Peyer's patch (tissue), 4 donors: ENCODE measurements around the gene AUTS2. TPM values are rescaled to one million over a fixed set of nuclear protein-coding genes. Genes with fewer than 3 reads are reported as not detected.

Experiments used
- DNase-seq, 3 donors: peaks; one replicate each; pipeline ENCODE4 v3.0.0-alpha.2; 2017 to 2019
- H3K27ac ChIP-seq, 4 donors: fragments of 200-600 bp; sonication (generic); one replicate each; pipeline ENCODE4 v1.5.1; 2016 to 2019
- H3K27me3 ChIP-seq, 2 donors: fragments of 200-600 bp; sonication (generic); one replicate each; pipeline ENCODE4 v1.5.1; 2019
- H3K36me3 ChIP-seq, 3 donors: fragments of 200-600 bp; sonication (generic); one replicate each; pipeline ENCODE4 v1.5.1; 2016 to 2019
- H3K4me1 ChIP-seq, 4 donors: fragments of 200-600 bp; sonication (generic); one replicate each; pipeline ENCODE4 v1.5.1; 2016 to 2019
- H3K4me3 ChIP-seq, 4 donors: fragments of 200-600 bp; sonication (generic); 1 replicate in 3 of 4; 2 replicates in 1 of 4; pipeline ENCODE4 v1.5.1; 2016 to 2019; ENCODE audit warnings: mild to moderate bottlenecking in 1 of 4
- H3K9me3 ChIP-seq, 4 donors: fragments of 200-600 bp; sonication (generic); one replicate each; pipeline ENCODE4 v1.5.1; 2016 to 2019; ENCODE audit warnings: mild to moderate bottlenecking in 1 of 4
- POLR2A ChIP-seq, 2 donors: fragments of 450-650 bp; IDR thresholded peaks; one replicate each; pipeline ENCODE4 v1.5.1; 2017; ENCODE audit warnings: antibody characterized with exemption in 2 of 2, mild to moderate bottlenecking in 2 of 2, moderate library complexity in 2 of 2
- total RNA-seq, 4 donors: library from RNA; depleted of rRNA; stranded (reverse); fragments of >200 nt; gene quantifications; one replicate each; pipeline ENCODE4 v1.1.0, GENCODE V29; 2016
- TF ChIP-seq, protein P1 (sequence below), 6 experiments: fragments of 450-650 bp in 4 of 6; fragments of 200-600 bp in 2 of 6; sonication (generic) in 1 of 6; IDR thresholded peaks; one replicate each; pipeline ENCODE4 v1.5.1; 2017 to 2019; ENCODE audit warnings: antibody characterized with exemption in 6 of 6, mild to moderate bottlenecking in 3 of 6, moderate library complexity in 1 of 6

AUTS2 gene
- total RNA-seq, 4 donors from 2014 or later, result 55.9 to 90.0 (median 72.6) TPM

DNA sequence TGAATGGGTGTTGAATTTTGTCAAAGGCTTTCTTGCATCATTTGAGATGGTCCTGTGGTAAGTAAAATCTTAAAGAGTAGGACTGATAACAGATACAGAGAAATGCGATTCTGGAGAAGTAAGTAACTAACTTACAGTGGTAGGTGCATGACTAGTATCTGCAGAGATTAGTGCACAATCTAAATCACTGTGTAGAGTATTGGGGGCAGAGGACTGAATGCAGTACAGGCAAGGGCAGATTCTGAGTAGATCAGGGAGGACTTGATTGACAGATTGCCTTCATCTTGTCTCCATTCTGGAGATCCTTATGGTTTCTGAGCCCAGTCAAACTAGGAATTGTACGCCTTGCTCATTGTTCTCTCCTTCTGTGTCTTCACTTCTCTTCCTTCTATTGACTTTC lies 736.0 kb downstream of the AUTS2 start:
- Histone ChIP-seq H3K27ac (no peak overlapping the region), H3K4me1 (no peaks in the 10 kb centered on the region), H3K27me3 (no peaks in the 10 kb centered on the region), H3K9me3 (no peaks in the 10 kb centered on the region), H3K4me3 (no peak overlapping the region), H3K36me3 (no peaks in the 10 kb centered on the region)
- no peak for DNase-seq
- TF ChIP-seq, protein P1, sequence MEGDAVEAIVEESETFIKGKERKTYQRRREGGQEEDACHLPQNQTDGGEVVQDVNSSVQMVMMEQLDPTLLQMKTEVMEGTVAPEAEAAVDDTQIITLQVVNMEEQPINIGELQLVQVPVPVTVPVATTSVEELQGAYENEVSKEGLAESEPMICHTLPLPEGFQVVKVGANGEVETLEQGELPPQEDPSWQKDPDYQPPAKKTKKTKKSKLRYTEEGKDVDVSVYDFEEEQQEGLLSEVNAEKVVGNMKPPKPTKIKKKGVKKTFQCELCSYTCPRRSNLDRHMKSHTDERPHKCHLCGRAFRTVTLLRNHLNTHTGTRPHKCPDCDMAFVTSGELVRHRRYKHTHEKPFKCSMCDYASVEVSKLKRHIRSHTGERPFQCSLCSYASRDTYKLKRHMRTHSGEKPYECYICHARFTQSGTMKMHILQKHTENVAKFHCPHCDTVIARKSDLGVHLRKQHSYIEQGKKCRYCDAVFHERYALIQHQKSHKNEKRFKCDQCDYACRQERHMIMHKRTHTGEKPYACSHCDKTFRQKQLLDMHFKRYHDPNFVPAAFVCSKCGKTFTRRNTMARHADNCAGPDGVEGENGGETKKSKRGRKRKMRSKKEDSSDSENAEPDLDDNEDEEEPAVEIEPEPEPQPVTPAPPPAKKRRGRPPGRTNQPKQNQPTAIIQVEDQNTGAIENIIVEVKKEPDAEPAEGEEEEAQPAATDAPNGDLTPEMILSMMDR (IDR thresholded peaks at IDR 0.05), result no peak
- TF ChIP-seq POLR2A (IDR thresholded peaks at IDR 0.05), result no peak

DNA sequence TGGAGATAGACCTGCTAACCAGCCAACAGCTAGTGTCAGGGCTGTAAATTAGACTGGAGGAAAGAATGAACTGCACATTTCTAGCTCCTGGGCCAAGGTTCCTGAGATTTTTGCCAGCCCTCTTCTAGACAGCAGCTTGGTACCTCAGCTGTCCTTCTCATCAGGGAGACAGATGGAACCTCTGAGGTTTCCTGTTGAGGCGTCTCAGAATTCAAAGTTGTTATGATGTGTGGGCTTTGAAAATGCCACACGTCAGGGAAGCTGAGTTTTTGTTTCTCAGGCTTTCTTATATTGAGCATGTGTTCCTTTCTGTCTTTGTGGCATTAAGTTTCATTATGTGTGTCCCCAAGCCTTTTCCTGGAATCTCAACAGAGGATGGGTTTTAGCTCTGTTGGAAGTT lies 736.6 kb downstream of the AUTS2 start:
- no peaks in the 10 kb centered on the region for H3K9me3 ChIP-seq
- no peaks in the 10 kb centered on the region for H3K36me3 ChIP-seq
- H3K27me3 ChIP-seq, result no peaks in the 10 kb centered on the region
- no peak overlapping the region for H3K27ac ChIP-seq
- H3K4me1 ChIP-seq, result no peaks in the 10 kb centered on the region
- no peak for DNase-seq
- no peak overlapping the region for H3K4me3 ChIP-seq
- TF ChIP-seq, protein P1 (IDR thresholded peaks at IDR 0.05), result no peak
- no peak for TF ChIP-seq POLR2A (IDR thresholded peaks at IDR 0.05)

DNA sequence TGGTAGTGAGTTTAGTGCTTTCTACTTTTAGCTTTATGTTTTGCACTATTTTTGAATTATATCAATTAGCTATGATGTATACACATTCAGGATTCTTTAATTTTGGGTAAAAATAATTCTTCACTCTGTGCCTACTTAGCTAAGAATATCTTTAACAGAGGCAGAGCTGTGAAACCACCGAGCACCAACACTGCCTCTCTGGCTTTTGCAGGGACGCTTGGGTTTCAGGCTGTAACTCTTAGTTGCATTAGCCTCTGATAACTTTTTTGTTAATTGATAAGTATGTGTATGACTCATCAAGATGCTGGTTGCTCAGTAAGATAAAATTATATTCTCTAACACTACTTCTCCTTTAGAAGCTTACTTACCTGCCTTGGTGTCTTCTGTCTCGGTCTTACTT lies 738.3 kb downstream of the AUTS2 start:
- H3K4me3 ChIP-seq, result no peak overlapping the region
- DNase-seq, result no peak
- H3K36me3 ChIP-seq, result no peaks in the 10 kb centered on the region
- no peak overlapping the region for H3K27ac ChIP-seq
- H3K9me3 ChIP-seq, result no peaks in the 10 kb centered on the region
- TF ChIP-seq, protein P1 (IDR thresholded peaks at IDR 0.05), result no peak
- no peak for TF ChIP-seq POLR2A (IDR thresholded peaks at IDR 0.05)
- H3K4me1 ChIP-seq, result no peaks in the 10 kb centered on the region
- no peaks in the 10 kb centered on the region for H3K27me3 ChIP-seq

DNA sequence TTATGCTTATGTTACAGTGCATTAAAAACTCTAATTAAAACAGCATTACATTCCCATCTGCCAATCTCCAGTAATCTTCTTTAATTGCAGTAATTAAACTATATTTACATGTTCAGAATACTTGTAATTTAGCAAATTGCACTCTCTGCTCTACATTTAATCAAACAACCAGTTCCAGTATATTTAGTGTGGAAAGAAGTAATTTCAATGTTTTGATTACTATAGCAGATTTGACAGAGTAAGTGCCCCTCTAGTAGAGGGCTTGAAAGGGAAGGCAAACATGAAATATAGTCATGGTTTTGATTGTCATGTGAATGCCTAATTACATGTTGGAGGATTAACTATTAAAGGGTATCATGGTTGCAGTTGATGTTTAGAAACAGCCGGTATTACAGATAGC lies 739.7 kb downstream of the AUTS2 start:
- H3K27me3 ChIP-seq, result no peaks in the 10 kb centered on the region
- H3K27ac ChIP-seq, result no peak overlapping the region
- H3K4me1 ChIP-seq, result no peaks in the 10 kb centered on the region
- H3K9me3 ChIP-seq, result no peaks in the 10 kb centered on the region
- H3K4me3 ChIP-seq, result no peak overlapping the region
- DNase-seq, result no peak
- H3K36me3 ChIP-seq, result no peaks in the 10 kb centered on the region
- TF ChIP-seq, protein P1 (IDR thresholded peaks at IDR 0.05), result no peak
- TF ChIP-seq POLR2A (IDR thresholded peaks at IDR 0.05), result no peak

DNA sequence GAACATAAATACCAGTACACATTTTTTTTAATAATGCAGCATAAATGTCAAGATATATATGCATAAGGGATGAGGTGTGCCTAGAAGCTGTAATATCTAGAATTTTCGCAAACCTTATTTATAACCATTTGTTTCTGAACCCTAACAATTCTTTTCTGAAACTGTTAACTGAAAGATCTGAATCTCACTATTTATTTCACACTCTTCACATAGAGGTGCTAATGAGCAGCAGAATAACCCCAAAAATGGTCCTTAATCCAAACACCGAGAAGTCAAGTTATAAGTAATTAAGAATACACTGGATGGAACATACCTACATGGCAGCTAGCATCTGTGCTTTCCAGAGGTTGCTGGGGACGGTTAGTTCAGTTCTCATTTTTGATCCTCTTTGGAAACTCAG lies 742.0 kb downstream of the AUTS2 start:
- Histone ChIP-seq H3K36me3 (no peaks in the 10 kb centered on the region), H3K4me1 (no peaks in the 10 kb centered on the region), H3K9me3 (no peaks in the 10 kb centered on the region), H3K27ac (no peak overlapping the region), H3K27me3 (no peaks in the 10 kb centered on the region), H3K4me3 (no peak overlapping the region)
- TF ChIP-seq, protein P1 (IDR thresholded peaks at IDR 0.05), result no peak
- TF ChIP-seq POLR2A (IDR thresholded peaks at IDR 0.05), result no peak
- DNase-seq, result no peak

DNA sequence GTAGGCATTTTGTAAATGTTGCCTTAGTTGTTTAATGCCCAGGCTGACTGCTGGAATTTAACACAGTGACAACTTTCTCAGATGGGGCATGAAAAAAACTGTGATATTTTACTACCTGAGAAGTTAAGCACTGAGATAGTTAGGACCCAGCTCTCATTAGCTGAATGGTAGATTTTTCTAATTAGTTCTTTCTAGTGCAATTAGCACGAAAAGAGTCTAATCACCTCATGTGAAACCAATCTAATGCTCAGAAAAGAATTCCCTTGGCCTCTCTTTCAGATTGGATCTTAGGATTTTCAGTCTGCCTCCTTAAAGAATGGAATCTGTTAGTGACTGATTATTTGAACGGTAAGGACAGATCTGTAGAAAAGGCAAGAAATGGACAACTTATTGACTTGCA lies 743.2 kb downstream of the AUTS2 start:
- Histone ChIP-seq H3K27me3 (no peaks in the 10 kb centered on the region), H3K4me1 (no peaks in the 10 kb centered on the region), H3K36me3 (no peaks in the 10 kb centered on the region), H3K4me3 (no peak overlapping the region), H3K9me3 (no peaks in the 10 kb centered on the region), H3K27ac (no peak overlapping the region)
- DNase-seq, result no peak
- TF ChIP-seq, protein P1 (IDR thresholded peaks at IDR 0.05), result no peak
- no peak for TF ChIP-seq POLR2A (IDR thresholded peaks at IDR 0.05)
